ENCODE measurements around the gene HEPHL1.

HEPHL1 gene

GRCh38 chr11:94125407-94126115 is 104.4 kb downstream of the HEPHL1 start:
- Histone ChIP-seq H3K27ac (no peak overlapping the region), H3K4me3 (ENCODE audit: low read depth, low read length) (no peak overlapping the region), H3K9me3 (ENCODE audit: severe bottlenecking) (peaks cover 3% of the 10 kb centered on the region), H3K36me3 (no peaks in the 10 kb centered on the region; the same call in 1 of the 2 replicates), H3K27me3 (ENCODE audit: insufficient read depth, low read depth, severe bottlenecking) (no peaks in the 10 kb centered on the region)
- DNase-seq: no peak
- TF ChIP-seq CTCF (IDR thresholded peaks at IDR 0.05; ENCODE audit: low read depth, low read length): no peak

- Histone ChIP-seq H3K4me3 (ENCODE audit: low read depth, low read length) (peak overlapping the region; percentile 97), H3K27me3 (ENCODE audit: insufficient read depth, low read depth, severe bottlenecking) (no peaks in the 10 kb centered on the region), H3K9me3 (ENCODE audit: severe bottlenecking) (peaks cover 3% of the 10 kb centered on the region), H3K27ac (peak overlapping the region; percentile 94), H3K36me3 (no peaks in the 10 kb centered on the region; the same call in 1 of the 2 replicates)
- no peak for TF ChIP-seq CTCF (IDR thresholded peaks at IDR 0.05; ENCODE audit: low read depth, low read length)
- no peak for DNase-seq
Measured at GRCh38 chr11:94127638-94128037, 106.5 kb downstream of the HEPHL1 start.

- Histone ChIP-seq H3K27ac (peak overlapping the region; percentile 94), H3K9me3 (ENCODE audit: severe bottlenecking) (peaks cover 3% of the 10 kb centered on the region), H3K4me3 (ENCODE audit: low read depth, low read length) (peak overlapping the region; percentile 97), H3K27me3 (ENCODE audit: insufficient read depth, low read depth, severe bottlenecking) (no peaks in the 10 kb centered on the region), H3K36me3 (no peaks in the 10 kb centered on the region; the same call in 1 of the 2 replicates)
- no peak for DNase-seq
- no peak for TF ChIP-seq CTCF (IDR thresholded peaks at IDR 0.05; ENCODE audit: low read depth, low read length)
Measured at GRCh38 chr11:94128291-94128745, 107.2 kb downstream of the HEPHL1 start.

- peak; percentile 87 for DNase-seq
- peaks cover 3% of the 10 kb centered on the region for H3K9me3 ChIP-seq (ENCODE audit: severe bottlenecking)
- peak within 1 kb of the TSS; percentile 94 for H3K27ac ChIP-seq
- H3K36me3 ChIP-seq: no peaks in the 10 kb centered on the region; the same call in 1 of the 2 replicates
- no peak for TF ChIP-seq CTCF (IDR thresholded peaks at IDR 0.05; ENCODE audit: low read depth, low read length)
- H3K4me3 ChIP-seq (ENCODE audit: low read depth, low read length): peak within 1 kb of the TSS; percentile 97
- H3K27me3 ChIP-seq (ENCODE audit: insufficient read depth, low read depth, severe bottlenecking): no peaks in the 10 kb centered on the region
Measured at GRCh38 chr11:94128746-94129511, 107.8 kb downstream of the HEPHL1 start, which contains the start of gene PANX1. Gene PANX1 (plus strand): TSS chr11:94128841. CDS start chr11:94129313, 472 bp downstream.

- no peaks in the 10 kb centered on the region for H3K27me3 ChIP-seq (ENCODE audit: insufficient read depth, low read depth, severe bottlenecking)
- no peak for TF ChIP-seq CTCF (IDR thresholded peaks at IDR 0.05; ENCODE audit: low read depth, low read length)
- H3K36me3 ChIP-seq: no peaks in the 10 kb centered on the region; the same call in 1 of the 2 replicates
- H3K9me3 ChIP-seq (ENCODE audit: severe bottlenecking): peaks cover 3% of the 10 kb centered on the region
- peak overlapping the region; percentile 97 for H3K4me3 ChIP-seq (ENCODE audit: low read depth, low read length)
- no peak for DNase-seq
- peak overlapping the region; percentile 94 for H3K27ac ChIP-seq
Measured at GRCh38 chr11:94129512-94130297, 108.6 kb downstream of the HEPHL1 start.

Data from WERI-Rb-1 (cell line).